Fibroblast of skin of abdomen (primary cell): ENCODE measurements around the gene SEZ6L.

Source experiments
- DNase-seq: peaks from one replicate; pipeline ENCODE4 v3.0.0-alpha.2; 2013

Gene SEZ6L

GRCh38 chr22:26182723-26183122, 13.5 kb downstream of the SEZ6L start:
- no peak for DNase-seq

DNA sequence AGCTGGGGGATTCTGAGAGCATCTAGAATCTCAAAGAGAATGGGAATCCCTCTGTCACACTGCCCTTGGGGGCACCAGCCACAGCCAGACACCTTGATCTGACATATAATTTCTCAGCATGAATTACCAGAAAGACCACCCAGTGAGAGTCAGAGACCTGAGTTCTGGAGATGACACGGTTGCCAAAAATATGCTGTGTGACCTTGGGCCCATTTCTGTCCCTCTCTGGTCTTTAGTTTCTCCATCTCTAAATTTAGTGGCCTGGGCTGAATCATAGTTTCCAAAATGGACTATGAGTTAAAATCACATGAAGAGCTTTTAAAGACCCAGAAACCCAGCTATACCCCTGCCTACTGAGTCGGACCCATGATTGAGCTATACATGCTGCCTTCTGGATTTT, 15.9 kb downstream of the SEZ6L start:
- no peak for DNase-seq

DNA sequence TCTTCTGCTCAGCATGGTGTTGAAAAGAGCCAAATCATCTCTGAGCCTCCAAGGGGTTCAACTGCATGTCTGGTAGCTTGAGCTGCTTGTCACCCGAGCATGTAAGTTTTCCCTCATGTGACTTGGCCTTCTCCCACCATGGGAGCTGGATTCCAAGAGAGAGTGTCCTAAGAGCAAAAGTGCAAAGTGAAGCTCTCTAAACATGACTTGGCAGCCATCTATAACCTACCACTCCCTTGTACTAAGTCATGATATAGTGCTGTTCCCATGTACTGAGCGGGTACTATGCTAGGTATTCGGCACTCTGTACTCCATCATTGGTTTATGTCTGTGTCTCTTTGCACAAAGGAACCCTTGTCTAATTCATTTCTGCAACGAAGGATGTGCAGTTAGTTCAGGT, 19.1 kb downstream of the SEZ6L start:
- no peak for DNase-seq

GRCh38 chr22:26194313-26194712, 25.1 kb downstream of the SEZ6L start:
- no peak for DNase-seq

DNA sequence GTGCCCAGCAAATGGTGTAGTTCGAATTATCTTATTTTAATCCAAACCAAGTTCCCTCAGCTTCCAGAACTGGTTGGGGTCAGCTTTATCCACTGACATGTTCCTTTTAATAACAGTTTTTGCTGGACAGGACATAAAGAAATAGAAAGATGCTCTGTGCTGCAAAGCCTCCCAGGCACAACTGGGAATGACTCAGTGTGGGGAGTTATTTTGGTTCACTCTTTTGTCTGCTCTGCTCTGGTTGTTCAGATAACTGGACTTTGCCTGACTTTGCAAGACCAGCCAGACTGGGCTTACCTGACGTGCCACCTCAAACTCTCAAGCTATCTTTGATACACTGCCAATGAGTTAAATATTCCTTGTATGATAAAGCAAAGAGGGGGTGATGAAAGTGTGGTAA, 25.6 kb downstream of the SEZ6L start:
- no peak for DNase-seq

- no peak for DNase-seq
These were observed 27.4 kb downstream of the SEZ6L start for GRCh38 chr22:26196657-26197056.

- DNase-seq, result no peak
These were observed 28.2 kb downstream of the SEZ6L start for GRCh38 chr22:26197425-26197824.

GRCh38 chr22:26199665-26200064, 30.4 kb downstream of the SEZ6L start:
- no peak for DNase-seq

DNA sequence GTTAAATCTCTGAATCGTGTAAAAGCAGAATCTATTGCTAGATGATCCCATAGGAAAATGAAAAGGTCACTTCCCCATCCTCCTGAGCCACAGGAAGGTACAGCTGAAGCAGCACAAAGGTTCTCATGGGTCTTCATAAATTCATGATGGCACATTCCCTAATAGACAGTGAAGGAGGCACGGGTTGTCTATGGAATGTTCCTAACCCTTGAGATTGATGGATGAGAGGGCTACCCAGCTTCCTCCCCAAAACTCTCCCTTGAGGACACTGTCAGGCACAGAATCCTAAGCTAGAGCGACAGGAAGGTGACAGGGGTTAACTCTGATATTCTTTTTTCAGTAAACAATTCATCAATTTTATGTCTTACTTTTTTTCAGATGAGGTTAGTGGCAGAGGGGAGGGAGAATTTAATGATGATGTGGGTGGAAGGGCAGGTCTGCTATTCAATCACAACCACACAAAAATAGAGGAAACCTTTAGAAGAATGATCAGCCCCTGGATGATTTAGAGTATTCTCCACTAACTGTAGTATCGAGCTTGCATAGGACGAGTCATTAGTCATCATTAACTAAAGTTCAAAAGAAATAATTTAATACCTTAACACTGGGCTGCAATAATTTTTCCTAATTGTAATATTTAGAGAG, 33.1 kb downstream of the SEZ6L start:
- no peak for DNase-seq

DNA sequence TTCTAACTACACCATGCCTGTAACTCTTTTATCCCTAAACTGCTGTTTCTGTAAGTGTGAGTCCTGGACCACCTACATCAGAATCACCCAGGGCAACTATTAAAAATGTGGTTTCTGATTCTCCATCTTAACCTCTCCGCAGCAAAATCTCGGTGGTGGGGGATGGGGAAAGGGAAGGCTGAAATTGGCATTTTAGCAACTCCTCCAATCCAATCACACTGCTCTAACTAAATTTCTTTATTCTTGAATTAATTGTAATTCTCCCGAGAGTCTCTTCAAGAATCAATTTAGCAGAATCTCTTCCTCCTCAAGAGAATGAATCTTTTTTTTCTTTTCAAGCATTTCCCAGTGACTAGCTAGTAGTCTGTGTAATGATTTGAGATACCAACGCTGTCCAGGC, 36.2 kb downstream of the SEZ6L start:
- DNase-seq, result no peak

DNA sequence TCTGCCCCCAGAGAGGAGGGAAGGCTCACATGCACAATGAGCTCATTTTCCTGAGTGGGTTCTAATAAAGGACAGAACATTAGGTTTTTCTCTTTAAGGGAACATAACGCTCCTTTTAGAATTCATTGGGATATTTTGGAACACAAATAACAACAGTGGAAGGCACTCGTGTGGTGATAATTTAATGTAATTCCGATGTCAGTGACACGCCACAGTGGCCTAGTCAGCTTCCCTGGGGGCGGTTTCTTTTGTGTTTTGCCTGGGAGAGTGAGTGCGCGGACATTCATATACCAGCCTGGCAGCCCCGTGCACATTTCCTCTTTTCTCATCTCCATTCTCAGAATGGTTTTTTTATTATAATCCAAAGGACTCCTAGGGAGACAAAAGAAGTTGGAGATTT, 41.1 kb downstream of the SEZ6L start:
- no peak for DNase-seq

GRCh38 chr22:26213826-26214225, 44.6 kb downstream of the SEZ6L start:
- no peak for DNase-seq

- no peak for DNase-seq
These were observed 45.2 kb downstream of the SEZ6L start for GRCh38 chr22:26214466-26214865.

DNA sequence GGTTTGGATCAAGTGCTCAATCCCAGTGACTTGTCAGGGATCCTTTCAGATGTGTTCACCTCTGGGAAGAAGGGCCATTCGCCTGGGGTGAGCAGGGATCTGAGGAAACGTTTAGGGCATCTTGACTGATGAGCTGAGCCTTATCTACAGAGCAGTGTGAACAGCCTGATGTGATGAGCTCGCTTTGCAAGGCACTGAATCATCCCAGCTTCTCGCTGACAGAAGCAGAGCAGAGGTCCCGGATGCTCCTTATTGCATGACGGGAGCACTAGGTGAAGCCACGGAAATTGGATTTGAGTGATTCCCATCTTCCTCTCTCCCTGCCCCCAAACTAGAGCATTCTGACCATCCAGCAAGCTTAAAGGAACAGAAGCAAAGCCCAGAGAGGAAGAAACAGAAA, 46.5 kb downstream of the SEZ6L start:
- peak; percentile 2 for DNase-seq

DNA sequence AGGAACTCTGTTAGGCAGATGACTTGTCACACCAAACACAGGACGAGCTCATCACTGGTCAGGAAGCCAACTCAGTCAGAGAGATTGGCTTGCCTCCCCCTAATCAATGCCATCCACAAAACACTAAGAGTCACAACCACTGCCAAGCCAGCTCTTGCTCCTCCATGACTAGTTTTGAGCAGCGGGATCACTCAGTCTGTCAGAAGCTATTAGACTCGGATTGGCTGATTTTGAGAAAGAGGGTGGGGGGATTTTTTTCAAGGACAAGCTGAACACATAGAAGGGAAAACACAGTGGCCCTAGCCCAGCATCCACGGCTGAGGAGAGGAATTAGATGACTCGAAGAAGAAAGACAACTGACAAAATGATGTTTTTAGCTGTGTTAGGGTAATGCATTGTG, 55.9 kb downstream of the SEZ6L start:
- no peak for DNase-seq

DNA sequence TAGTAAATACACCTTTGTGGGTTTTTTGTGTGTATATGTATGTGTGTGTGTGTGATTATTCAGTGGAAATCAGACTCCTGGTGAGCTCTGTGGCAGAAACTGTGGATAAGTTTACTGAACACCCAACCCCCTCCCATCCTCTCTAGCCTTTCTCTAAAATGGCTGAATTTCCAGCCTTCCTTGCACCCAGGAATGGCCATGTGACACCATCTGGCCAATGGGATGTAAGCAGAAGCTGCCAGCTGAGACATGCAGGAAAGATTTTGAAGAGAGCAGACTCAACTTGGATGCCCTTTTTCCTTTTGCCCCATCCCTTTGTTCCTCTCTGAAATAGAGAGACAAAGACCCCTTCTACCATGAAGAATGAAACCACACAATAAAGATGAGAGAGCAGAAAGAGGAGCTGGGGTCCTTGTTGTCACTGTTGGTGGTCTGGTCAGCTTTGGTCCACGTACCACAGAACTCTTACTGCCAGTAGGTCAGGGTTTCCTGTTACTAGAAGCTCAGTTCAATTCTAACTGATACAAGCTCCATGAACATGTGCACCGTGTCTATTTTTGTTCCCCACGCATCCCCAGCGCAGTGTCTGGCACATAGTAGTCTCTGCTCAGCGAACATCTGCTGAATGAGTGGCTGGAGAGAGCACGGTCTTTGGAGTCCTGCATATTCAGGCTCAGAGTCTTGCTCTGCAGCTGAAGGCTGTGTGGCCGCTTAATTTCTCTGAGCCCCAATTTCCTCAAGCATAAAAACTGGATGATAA, 57.5 kb downstream of the SEZ6L start:
- no peak for DNase-seq

- DNase-seq, result no peak
These were observed 60.6 kb downstream of the SEZ6L start for GRCh38 chr22:26229910-26230309.

DNA sequence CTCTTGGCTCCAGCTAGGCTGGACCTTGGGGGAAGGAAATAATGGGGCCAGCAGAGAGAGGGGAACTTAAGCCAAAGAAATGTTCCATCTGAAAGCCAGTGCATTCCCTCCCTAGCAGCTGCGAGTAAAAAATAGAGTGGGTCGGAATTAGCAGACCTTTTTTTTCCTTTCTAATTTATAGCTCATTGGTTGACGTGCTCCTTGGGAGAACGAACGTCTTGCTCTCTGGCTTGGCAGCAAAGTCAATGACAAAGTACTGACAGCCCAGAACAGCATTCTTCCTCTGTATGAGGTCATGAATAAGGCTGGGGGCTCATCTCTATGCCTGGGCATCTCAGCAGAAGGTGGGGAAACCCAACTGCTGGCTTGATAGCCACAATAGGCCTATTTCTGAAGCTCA, 65.0 kb downstream of the SEZ6L start:
- DNase-seq, result no peak

- DNase-seq, result no peak
These were observed 66.7 kb downstream of the SEZ6L start for GRCh38 chr22:26235792-26236487.

- peak; percentile 58 for DNase-seq
These were observed 67.7 kb downstream of the SEZ6L start for GRCh38 chr22:26236991-26237390.

GRCh38 chr22:26238596-26238995, 69.3 kb downstream of the SEZ6L start:
- DNase-seq, result peak; percentile 4

- DNase-seq, result no peak
These were observed 70.3 kb downstream of the SEZ6L start for GRCh38 chr22:26239581-26239980.

GRCh38 chr22:26241361-26241760, 72.1 kb downstream of the SEZ6L start:
- no peak for DNase-seq

- DNase-seq, result no peak
These were observed 75.7 kb downstream of the SEZ6L start for GRCh38 chr22:26245001-26245400.
